Dermis blood vessel endothelial cell (primary cell): Measurements from ENCODE around the gene ALOXE3. TPM values are rescaled to one million over a fixed set of nuclear protein-coding genes. Genes with fewer than 3 reads are reported as not detected.

ENCODE experiments used
- DNase-seq: peaks from one replicate; pipeline ENCODE4 v3.0.0; 2010
- total RNA-seq: library from RNA; depleted of rRNA; stranded (reverse); fragments of >200 nt; gene quantifications from 2 replicates; pipeline ENCODE4 v1.2.3, GENCODE V29; 2014

ALOXE3 gene
- total RNA-seq, 1 donor from 2014 or later = not detected

DNA sequence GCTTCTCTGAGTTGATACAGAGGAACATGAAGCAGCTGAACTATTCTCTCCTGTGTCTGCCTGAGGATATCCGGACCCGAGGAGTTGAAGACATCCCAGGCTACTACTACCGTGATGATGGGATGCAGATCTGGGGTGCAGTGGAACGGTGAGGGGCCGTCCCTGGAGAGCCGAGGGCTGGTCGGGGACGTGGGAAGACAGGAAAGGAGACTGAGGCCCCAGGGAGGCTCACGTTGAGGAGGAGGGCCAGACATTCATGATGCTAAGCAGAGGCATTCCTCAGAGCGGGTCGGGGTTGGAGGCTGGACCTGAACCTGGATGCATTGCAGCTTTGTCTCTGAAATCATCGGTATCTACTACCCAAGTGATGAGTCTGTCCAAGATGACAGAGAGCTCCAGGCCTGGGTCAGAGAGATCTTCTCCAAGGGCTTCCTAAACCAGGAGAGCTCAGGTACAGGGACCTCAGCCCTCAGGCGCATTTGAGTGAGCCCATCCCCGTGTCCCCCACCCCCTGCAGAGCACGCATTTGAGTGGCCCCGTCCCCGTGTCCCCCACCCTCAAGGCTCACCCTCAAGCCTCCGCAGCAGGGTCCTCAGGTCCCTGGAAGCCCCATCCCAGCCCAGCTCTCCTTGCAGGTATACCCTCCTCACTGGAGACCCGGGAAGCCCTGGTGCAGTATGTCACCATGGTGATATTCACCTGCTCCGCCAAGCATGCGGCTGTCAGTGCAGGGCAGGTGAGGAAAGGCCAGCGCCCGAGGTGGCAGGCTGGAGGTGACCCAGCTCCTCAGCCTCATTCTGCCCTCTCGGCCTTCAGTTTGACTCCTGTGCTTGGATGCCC is 71.2 kb downstream of the ALOXE3 start:
- no peak for DNase-seq

DNA sequence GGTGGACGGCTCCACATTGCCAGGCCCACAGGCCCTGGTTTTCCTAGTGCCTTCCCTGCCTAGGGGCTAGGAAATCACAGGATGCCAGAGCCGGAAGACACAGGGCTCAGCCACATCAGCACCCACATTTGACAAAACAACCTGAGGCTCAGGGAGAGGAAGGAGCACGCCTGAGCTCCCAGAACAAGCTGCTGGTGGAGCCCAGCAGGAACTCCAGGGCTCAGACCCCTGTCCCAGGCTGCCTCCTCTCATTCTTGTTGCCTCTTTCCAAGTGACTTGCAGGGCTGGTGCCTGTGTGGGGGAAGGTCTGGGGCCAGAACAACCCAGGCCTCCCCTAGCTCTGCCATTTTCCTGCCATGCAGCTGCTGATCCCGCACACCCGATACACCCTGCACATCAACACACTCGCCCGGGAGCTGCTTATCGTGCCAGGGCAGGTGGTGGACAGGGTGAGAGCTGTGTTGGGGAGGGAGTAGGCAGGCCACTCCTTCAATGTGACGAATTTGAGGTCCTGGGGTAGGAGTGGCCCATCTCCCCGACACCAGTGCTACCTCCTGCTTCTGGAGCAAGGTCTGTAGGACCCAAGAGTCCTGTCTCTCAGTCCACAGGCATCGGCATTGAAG is 71.9 kb downstream of the ALOXE3 start:
- DNase-seq = no peak

Other genes starting within 250 kb of the ALOXE3 start
- 108 and 132 TPM in 2 replicates for gene CHD3, start 229.7 kb downstream of the ALOXE3 start, total RNA-seq
- gene RNF227, start 202.2 kb downstream of the ALOXE3 start, total RNA-seq = 1.6 and 3.1 TPM in 2 replicates
- 0.05 and 0.68 TPM in 2 replicates for gene KCNAB3, start 188.7 kb downstream of the ALOXE3 start, total RNA-seq
- 46.1 and 67.5 TPM in 2 replicates for gene TRAPPC1, start 186.6 kb downstream of the ALOXE3 start, total RNA-seq
- 17.4 and 21.8 TPM in 2 replicates for gene CNTROB, start 186.3 kb downstream of the ALOXE3 start, total RNA-seq
- gene GUCY2D, start 115.9 kb downstream of the ALOXE3 start, total RNA-seq = not detected in 2 replicates
- gene ALOX15B, start 79.5 kb downstream of the ALOXE3 start, total RNA-seq = not detected in 2 replicates
- not detected in 2 replicates for gene ALOX12B, start 30.8 kb downstream of the ALOXE3 start, total RNA-seq
- gene HES7, start 5.6 kb upstream of the ALOXE3 start, total RNA-seq = 0.09 TPM in 1 of 2 replicates, not detected in the other
- 7.7 and 18.7 TPM in 2 replicates for gene PER1, start 33.9 kb upstream of the ALOXE3 start, total RNA-seq
- gene VAMP2, start 44.4 kb upstream of the ALOXE3 start, total RNA-seq = 4.4 and 5.2 TPM in 2 replicates
- gene TMEM107, start 57.9 kb upstream of the ALOXE3 start, total RNA-seq = 13.0 and 17.5 TPM in 2 replicates
- gene BORCS6, start 71.7 kb upstream of the ALOXE3 start, total RNA-seq = 16.6 and 18.9 TPM in 2 replicates
- 15.3 and 58.0 TPM in 2 replicates for gene AURKB, start 92.1 kb upstream of the ALOXE3 start, total RNA-seq
- gene CTC1, start 129.5 kb upstream of the ALOXE3 start, total RNA-seq = 8.2 and 9.0 TPM in 2 replicates
- gene PFAS, start 130.8 kb upstream of the ALOXE3 start, total RNA-seq = 21.8 and 42.3 TPM in 2 replicates
- gene RANGRF, start 170.2 kb upstream of the ALOXE3 start, total RNA-seq = 9.5 and 13.4 TPM in 2 replicates
- 0.51 and 0.84 TPM in 2 replicates for gene SLC25A35, start 176.9 kb upstream of the ALOXE3 start, total RNA-seq
- 24.7 and 30.6 TPM in 2 replicates for gene ARHGEF15, start 191.7 kb upstream of the ALOXE3 start, total RNA-seq
- not detected in 2 replicates for gene ODF4, start 221.3 kb upstream of the ALOXE3 start, total RNA-seq